ENCODE results near the gene USP1. TPM values are rescaled to one million over a fixed set of nuclear protein-coding genes. Genes with fewer than 3 reads are reported as not detected.

USP1 gene
- total RNA-seq, 1 experiment from 2014 or later, result 64.6 TPM

DNA sequence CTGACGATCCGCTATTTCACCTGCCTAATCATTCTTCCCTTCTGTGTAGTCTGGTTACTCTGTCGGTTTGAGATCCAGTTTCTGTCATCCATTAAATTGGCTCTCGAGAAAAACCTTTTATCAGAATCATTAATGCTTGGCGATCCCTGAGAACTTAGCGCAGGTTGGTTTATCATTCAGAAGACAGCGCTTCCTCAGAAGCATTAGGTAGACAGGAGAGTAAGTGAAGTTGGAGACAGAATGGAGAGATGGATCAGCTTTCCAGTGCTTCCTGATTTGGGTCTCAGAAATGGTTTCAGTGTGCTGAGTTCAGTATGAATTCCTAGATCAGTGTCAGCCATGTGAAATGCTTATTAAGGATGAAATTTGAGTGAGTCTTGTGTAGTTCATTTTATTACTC is 1.3 kb downstream of the USP1 start:
- no peak overlapping the region for H3K27ac ChIP-seq (ENCODE audit: insufficient read length, low read depth, low read length)
- H2BK12ac ChIP-seq (ENCODE audit: insufficient read length, low read depth, low read length), result no peak overlapping the region
- peaks cover 15 to 18% of the 10 kb centered on the region in 2 experiments for H3K4me1 Mint-ChIP-seq
- peaks cover 4% of the 10 kb centered on the region for H3K79me1 ChIP-seq (ENCODE audit: insufficient read depth, low read depth, low read length, poor library complexity, severe bottlenecking)
- H3K4me3 Mint-ChIP-seq, result peak overlapping the region; percentile 85 to 88
- peaks cover 16% of the 10 kb centered on the region for H3K23me2 ChIP-seq (ENCODE audit: insufficient read length, low read depth, low read length, poor library complexity, severe bottlenecking)
- peak overlapping the region; percentile 98 for H3K4me2 ChIP-seq (ENCODE audit: insufficient read depth, insufficient read length, low read length)
- H2BK15ac ChIP-seq (ENCODE audit: low read depth, low read length), result no peak overlapping the region
- peak overlapping the region; percentile 95 for H3K9ac ChIP-seq (ENCODE audit: extremely low read depth, insufficient read length, low read length)
- H3K27me3 Mint-ChIP-seq (ENCODE audit: low read depth), result no peaks in the 10 kb centered on the region
- H2BK5ac ChIP-seq (ENCODE audit: insufficient read length, low read length), result no peak overlapping the region
- no peak overlapping the region for H4K5ac ChIP-seq (ENCODE audit: insufficient read length, low read depth, low read length)
- no peaks in the 10 kb centered on the region for H3K27me3 ChIP-seq (ENCODE audit: insufficient read depth, low read length)
- no peak overlapping the region for H3T11ph ChIP-seq (ENCODE audit: low read length)
- H3K56ac ChIP-seq (ENCODE audit: insufficient read length, low read depth, low read length), result no peak overlapping the region
- no peak overlapping the region for H2AFZ ChIP-seq (ENCODE audit: low read length)
- no peak overlapping the region for H2AK5ac ChIP-seq (ENCODE audit: insufficient read length, low read length)
- no CpG with 5 or more reads among the region's 7 CpGs for WGBS (ENCODE audit: extremely low coverage, insufficient read length, low lambda C conversion rate)
- no peak for DNase-seq
- no peak overlapping the region for H3K4ac ChIP-seq (ENCODE audit: low read depth, low read length)
- no peak overlapping the region for H3K14ac ChIP-seq (ENCODE audit: insufficient read depth, low read length)
- no peak overlapping the region for H4K91ac ChIP-seq (ENCODE audit: insufficient read length, low read depth, low read length)
- no peaks in the 10 kb centered on the region for H3K4me1 ChIP-seq (ENCODE audit: insufficient read depth, low read length)
- H3K79me2 ChIP-seq (ENCODE audit: insufficient read depth, low read length), result peaks cover 24% of the 10 kb centered on the region
- H3K9me3 Mint-ChIP-seq, result no peaks in the 10 kb centered on the region
- H3K18ac ChIP-seq (ENCODE audit: insufficient read length, low read depth, low read length), result no peak overlapping the region
- peaks cover 10 to 31% (median 29%) of the 10 kb centered on the region in 3 experiments for H3K36me3 Mint-ChIP-seq (ENCODE audit: insufficient read depth in 1 of 3, low read depth in 3 of 3)
- H2BK20ac ChIP-seq (ENCODE audit: low read depth, low read length, poor library complexity, severe bottlenecking), result no peak overlapping the region
- no peak overlapping the region for H3K23ac ChIP-seq (ENCODE audit: insufficient read length, low read depth, low read length)
- H2BK120ac ChIP-seq (ENCODE audit: low read depth, low read length, poor library complexity, severe bottlenecking), result no peak overlapping the region
- no peak overlapping the region for H4K8ac ChIP-seq (replicated peaks; ENCODE audit: insufficient read length, low read depth, low read length)
- no peaks in the 10 kb centered on the region for H3K9me3 ChIP-seq (ENCODE audit: control insufficient read depth, low read depth, low read length)
- H3K27ac Mint-ChIP-seq, result peak overlapping the region in 2 of 3 experiments; percentile 41 to 63; a peak in 1 of 7 replicates
- H4K20me1 ChIP-seq (ENCODE audit: control insufficient read depth, insufficient read depth, insufficient read length), result no peaks in the 10 kb centered on the region
- TF ChIP-seq, protein P1, sequence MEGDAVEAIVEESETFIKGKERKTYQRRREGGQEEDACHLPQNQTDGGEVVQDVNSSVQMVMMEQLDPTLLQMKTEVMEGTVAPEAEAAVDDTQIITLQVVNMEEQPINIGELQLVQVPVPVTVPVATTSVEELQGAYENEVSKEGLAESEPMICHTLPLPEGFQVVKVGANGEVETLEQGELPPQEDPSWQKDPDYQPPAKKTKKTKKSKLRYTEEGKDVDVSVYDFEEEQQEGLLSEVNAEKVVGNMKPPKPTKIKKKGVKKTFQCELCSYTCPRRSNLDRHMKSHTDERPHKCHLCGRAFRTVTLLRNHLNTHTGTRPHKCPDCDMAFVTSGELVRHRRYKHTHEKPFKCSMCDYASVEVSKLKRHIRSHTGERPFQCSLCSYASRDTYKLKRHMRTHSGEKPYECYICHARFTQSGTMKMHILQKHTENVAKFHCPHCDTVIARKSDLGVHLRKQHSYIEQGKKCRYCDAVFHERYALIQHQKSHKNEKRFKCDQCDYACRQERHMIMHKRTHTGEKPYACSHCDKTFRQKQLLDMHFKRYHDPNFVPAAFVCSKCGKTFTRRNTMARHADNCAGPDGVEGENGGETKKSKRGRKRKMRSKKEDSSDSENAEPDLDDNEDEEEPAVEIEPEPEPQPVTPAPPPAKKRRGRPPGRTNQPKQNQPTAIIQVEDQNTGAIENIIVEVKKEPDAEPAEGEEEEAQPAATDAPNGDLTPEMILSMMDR (conservative IDR thresholded peaks at IDR 0.05), result no peak

Measured in H9 (cell line).